CD4-positive, alpha-beta T cell treated with Interleukin-15 for 4 hours (primary cell): ENCODE data around the gene TTC28.
"Not testable (repeated sequence)": the region's sequence is repeated elsewhere in the genome, so short reads cannot be mapped to it uniquely, and the experiment has no call there.

Experiments used
- DNase-seq: peaks from one replicate; pipeline ENCODE4 v3.0.0-alpha.2; 2020; ENCODE audit warnings: low spot score

The TTC28 gene

DNA sequence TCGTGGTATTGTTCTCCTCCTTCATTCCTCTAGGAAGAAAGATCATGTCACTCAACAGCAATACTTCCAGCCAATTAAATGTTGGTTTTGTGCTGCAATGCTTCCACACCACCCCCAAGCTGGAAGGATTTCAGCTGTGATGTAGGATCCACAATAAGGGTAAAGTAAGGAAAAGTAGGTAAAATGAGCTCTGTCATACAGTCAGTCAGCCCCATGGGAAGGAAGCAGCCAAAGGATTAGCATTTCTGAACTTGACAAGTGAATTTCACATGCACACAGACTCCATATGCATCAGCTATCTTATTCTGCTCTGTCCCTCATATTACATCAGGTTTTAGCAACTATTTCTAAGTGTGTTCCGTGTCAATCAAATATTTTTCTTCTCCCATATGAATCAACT, 197.9 kb downstream of the TTC28 start:
- DNase-seq: no peak

DNA sequence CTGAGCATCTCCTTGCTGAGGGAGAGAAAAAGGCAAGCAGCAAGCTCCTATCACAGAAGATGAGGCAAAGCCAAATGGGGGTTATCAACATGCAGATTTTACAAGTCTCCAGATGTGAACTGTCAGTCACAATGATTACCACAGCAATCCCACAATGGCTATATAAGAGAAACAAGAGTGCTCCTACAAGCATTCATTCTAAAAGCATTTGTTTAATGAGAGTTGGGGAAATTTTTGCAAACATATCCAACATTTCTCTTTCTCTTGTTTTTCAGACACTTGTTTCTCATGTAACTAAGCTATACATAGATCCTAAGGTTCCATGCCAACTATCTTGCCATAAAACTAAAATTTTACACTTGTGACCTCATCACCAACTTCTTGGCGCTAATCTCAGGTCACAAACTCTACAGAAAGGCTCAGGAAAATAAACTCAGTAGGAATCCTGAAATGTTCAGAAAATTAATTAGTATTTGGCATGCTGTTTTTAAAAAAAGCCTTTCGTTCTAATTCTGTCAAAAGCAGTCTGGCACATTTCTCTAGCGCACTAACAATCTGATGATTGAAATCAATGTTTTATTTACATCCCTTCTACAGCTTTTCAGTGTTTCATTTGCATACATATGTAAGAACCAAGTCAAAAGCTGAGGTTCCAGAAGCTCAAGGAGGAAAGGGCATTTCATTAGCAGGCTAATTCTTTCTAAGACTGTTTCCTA, 199.5 kb downstream of the TTC28 start:
- DNase-seq: no peak

DNA sequence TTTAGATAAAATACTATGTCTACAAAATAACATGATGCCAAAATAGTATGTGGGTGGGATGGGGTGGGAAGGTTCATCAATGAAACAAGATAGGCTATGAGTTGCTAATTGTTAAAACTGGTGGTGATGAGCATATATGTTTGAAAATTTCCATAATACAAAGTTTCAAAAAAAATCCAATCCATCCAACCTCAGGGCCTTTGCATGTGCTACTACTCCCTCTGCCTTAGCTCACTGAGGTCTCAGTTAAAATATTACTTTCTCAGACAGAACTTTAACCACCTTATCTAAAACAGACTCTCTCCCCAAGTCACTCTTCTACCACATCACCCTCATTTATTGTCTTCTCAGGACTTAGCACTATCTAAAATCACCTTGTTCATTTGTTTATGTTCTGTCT, 201.1 kb downstream of the TTC28 start:
- no peak for DNase-seq

DNA sequence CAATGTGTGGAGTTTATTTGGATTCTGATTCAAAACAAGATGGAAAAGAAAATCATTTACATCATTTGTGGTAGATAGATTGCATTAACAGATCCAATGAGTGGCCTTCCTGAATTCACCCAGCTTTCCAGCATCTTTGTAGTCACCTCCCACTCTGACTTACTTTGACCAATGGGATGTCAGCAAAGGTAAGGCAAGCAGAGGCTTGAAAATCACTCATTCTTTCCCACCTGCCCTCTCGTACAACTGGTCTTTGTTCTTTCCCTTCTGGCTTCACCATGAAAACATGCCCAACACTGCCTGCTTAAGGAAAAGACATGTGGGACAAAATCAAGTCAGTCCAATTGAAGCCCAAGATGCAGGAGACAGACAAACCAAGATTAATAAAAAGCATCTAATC, 202.1 kb downstream of the TTC28 start:
- no peak for DNase-seq

DNA sequence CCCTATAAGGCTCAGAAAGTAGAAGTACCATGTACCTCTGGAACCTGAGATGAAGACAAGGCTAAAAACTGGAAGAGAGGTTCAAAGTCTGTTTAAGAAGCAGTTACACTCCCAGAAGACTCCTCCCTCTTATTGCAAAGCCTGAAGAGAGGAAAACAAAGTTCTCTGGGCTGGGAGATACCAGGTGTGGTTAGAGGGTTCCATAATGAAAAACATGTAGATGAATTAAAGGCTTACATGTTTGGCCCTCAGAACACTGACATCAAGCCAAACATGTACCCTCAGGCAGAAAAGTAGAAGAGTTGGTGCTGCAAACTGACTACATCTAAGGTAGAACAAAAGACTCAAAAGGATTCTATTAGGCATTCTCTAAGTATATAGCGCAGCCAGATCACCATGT, 205.3 kb downstream of the TTC28 start:
- no peak for DNase-seq

DNA sequence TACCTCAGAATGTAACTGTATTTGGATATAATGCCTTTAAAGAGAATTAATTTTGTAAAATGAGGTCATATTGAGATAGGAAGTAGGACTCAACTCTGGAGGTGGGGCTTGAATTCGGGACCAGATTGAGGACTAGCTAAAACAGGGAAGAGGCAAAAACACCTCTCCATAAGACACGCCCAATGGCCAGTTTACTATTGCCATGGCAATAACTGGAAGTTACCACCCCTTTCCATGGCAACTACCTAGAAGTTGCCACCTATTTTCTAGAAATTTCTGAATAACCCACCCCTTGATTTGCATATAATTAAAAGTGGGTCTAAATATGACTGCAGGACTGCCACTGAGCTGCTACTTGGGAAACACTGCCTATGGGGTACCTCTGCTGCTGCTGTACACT, 206.4 kb downstream of the TTC28 start:
- no peak for DNase-seq

DNA sequence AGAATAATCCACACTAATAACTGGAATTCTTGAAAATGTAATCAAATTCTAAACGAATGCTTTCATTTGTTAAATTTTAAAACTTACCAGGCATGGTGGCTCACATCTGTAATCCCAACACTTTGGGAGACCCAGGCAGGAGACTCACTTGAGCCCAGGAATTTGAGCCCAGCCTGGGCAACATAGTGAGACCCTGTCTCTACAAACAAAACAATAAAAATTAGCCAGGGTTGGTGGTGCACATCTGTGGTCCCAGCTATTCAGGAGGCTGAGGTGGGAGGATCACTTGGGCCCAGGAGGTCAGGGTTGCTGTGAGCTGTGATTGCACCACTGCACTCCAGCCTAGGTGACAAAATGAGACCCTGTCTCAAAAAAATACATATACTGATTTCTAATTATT, 212.6 kb downstream of the TTC28 start:
- DNase-seq: not testable (repeated sequence)

DNA sequence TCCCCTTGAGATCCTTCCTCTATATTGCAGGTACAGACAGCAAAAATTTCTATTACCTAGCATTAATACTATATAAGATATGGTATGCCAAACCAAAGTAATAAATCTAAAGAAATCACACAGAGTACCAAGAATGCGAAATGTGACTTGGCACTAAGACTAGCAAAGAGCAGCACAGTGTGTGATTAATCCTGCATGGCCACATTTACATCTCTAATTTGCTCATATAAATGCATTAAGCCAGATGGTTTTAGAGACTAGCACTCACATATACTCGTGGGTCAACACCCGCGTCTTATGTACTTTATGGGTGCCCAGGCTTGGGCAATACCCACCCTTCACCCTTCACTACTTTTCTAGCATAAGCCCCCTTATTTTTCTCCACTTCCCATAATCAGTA, 213.2 kb downstream of the TTC28 start:
- no peak for DNase-seq

DNA sequence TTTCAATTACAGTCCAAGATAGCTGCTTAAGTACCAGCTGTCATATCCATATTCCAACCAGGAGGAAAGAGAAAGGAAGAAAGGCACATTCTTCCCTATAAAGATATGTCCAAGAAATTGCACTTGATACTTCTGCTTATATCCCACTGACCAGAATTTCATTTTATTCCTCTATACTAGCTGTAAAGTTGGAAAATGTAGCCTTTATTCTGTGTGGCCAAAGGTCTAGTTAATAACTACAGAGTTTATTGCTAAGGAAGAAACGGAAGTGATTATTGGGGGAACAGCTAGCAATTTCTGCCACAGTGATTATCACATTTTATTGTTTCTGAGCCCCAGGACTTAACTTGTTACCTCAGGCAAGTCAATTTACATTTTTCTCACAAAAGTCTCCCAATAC, 213.8 kb downstream of the TTC28 start:
- no peak for DNase-seq

DNA sequence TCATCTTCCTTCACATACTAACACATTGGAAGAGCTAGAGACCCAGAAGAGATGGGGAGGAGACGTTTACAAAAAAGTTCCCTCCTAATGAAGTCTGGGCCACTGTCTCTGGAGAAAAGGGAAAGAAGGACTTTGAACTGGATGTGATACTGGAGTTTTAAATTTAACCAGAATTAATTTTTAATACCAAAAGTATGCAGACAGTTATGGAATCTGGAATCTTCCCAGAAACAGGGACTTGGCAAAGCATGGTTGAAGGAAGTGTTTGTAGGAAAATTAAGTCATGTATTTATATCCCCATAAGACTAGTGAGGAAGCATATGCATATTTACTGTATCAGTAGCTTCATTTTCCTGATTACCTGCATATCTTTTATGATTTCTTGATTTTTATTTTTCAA, 215.5 kb downstream of the TTC28 start:
- DNase-seq: no peak

DNA sequence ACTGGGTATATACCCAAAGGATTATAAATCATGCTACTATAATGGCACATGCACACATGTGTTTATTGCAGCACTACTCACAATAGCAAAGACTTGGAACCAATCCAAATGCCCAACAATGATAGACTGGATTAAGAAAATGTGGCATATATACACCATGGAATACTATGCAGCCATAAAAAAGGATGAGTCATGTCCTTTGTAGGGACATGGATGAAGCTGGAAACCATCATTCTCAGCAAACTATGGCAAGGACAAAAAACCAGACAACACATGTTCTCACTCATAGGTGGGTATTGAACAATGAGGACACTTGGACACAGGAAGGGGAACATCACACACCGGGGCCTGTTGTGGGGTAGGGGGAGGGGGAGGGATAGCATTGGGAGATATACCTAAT, 216.2 kb downstream of the TTC28 start:
- not testable (repeated sequence) for DNase-seq

DNA sequence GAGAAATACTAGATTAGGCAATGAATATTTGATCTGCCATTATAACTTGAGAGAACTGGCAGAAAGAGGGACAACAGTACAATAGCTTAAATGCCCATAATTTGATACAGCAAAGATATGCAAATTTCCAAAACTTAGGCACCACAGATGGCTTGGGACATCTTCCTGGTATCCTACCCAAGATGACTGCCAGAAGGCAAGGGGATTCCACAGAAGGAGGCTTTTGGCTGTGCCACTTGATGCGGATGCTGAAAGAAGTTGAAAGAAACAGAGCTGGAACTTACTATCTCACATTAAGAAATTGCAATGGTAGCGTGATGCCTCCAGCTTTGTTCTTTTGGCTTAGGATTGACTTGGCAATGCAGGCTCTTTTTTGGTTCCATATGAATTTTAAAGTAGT, 216.7 kb downstream of the TTC28 start:
- DNase-seq: no peak

DNA sequence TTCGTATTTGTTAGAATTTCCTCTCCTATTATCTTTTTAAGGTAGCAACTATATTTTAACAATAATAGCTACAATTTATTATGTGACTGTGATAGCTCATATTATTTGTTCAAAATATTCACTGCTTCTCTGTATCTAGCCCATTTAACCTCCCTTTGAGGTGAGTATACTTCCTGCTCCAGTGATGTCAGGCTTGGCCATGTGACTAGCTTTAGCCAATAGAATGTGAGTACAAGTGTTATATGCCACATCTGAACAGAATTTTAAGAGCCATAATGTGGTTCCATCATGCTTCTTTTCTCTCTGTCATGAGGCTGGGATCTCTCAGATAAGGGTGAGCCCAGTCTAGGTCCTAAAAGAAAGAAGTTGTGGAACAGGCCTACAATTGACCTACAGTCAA, 217.6 kb downstream of the TTC28 start:
- no peak for DNase-seq

DNA sequence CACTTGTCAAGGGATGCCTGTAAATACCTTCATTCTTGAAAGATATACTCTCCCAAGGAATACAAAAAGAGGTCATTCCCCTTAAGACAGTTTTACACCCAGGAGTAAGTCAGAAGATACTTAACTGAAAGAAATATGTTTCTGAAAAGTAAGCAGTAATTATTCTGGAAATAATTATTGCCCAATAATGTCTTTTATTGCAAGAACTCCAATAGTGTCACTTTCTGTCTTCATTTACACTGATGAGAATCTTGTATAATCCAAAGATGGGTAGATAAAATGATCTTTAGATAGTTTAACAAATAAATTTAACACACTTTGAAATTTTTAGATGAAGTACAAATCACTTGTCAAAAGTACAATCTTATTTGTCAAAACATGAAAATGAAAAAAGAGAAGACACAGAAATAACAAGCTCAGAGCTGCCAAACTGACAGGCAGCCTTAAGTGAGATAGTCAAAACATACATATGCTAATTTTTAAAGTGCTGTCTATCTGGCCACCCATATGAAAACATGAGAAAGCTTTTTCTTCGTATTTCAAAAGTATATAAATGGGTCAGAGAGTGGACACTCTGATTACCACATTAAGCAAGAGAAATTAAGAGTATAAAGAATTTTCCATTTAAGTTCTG, 225.1 kb downstream of the TTC28 start:
- no peak for DNase-seq

DNA sequence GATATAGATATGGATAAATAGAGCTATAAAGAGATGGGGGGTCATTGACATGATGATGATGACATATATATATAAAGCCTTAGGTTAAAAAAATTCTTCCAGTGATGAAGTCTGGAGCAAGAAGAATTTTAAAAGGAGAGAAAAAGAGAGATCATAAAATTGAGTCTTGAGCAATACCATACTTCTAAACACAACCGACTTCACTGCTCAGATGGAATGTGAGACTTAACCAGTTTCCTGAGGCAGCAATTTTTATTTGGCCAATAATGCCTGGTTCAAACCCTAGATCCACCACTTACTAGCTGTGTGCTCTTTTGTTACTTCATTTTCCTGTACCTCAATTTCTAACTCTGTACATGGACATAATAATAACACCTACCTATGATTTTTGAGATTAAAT, 229.5 kb downstream of the TTC28 start:
- no peak for DNase-seq

DNA sequence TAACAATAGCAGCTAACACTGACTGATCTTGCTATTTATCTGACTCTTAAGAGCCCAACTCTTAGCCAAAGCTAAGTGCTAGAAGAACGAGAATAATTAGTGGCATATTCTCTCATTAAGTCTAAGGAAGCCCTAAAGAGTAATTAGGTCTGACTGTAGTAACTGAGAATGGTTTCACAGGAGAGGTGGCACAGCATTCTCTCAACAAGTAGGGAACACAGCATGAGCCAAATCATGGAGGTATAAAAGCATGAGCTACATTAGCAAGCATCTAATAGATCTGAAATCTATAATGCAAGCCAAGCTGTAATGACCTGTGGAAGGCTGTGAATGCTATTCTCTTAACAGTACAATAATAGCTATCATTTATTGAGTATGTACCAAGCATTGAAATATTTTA, 230.6 kb downstream of the TTC28 start:
- DNase-seq: no peak

DNA sequence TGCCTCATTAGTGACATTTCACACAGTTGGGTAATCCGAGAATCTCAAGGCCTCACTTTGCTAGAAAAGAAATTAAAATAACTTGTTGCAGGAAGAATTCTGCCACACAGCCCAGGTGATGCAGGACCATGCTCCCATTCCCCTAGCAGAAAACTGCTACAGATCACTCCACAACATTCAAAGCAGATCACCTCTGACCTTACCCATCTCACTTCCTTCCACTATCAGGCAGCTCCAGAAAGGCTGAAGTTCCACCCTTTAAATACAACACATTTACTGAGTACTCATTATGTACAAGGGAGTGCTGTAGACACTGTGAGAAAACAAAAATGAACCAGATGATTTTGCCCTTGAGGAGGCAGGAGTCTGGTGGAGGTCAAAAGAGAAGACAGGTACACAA, 231.0 kb downstream of the TTC28 start:
- no peak for DNase-seq

DNA sequence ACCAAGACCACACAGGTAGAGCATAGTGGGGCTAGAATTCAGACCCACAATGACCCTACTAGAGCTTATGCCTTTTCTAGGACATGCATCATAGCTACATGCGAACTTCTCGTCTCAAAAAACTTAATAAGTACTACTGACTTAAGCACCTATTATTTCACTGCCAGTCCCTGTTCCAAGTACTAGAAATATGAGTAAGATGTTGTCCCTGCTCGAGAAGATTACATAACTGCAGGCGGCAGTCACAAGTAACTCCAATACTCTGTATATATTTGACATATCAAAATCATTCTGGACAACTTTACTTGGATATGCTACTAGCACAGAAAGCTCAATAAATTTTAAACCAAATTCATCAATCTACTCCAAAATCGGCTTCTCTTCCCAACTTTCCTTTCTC, 235.0 kb downstream of the TTC28 start:
- DNase-seq: no peak

DNA sequence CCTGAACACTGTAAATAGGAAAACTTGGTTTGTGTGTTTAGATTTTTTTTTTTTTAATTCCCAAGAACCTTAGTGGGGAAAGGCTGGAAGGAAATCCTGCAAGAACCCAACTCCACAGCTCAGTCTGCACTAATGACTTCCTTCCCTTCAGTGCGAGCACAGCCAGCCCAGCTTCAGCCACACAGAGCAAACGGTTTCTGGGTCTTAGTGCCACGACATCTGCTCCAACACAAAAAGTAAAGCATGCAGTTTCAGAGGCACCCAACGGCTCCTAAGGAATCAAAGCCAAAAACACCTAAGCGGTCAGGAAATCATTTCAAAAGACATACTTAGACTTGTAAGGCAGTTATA, 236.1 kb downstream of the TTC28 start:
- no peak for DNase-seq

DNA sequence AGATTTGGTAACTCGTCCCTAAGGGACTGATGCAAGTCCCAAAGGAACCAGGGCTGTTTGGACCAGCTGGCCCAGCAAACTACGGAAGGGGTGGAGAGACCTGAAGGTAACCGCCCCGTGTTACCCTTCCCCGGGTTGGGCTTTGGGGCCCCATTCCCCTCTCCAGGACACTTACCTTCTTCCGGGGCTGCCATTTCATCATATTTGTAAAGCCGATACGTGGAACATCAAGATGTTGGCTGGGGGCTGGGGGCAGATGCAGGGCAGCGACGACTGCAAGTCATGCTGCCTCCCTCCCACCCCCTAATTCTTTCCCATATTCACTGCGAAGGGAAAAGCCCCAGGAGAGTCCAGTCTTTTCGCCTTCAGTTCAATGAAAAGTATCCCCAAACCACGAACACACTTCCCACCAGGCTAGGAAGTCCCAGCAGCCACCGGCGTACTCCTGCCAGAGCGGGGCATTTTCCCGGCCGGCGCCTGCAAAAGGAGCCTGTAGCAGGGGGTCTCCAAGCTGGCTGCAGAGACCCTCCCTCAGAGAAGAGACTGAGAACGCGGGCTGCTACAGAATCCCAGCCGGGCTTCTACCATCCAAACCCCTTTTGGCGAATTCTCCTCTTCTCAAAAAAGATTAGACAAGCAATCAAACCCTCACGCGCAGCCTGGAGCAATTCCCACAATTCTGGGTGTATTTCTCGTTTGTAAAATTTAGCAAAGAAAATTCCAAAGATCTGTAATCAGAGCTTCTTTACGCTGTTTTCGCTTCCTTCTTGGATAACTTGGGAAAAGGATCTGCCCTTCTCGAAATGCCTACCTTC, 236.7 kb downstream of the TTC28 start:
- no peak for DNase-seq

DNA sequence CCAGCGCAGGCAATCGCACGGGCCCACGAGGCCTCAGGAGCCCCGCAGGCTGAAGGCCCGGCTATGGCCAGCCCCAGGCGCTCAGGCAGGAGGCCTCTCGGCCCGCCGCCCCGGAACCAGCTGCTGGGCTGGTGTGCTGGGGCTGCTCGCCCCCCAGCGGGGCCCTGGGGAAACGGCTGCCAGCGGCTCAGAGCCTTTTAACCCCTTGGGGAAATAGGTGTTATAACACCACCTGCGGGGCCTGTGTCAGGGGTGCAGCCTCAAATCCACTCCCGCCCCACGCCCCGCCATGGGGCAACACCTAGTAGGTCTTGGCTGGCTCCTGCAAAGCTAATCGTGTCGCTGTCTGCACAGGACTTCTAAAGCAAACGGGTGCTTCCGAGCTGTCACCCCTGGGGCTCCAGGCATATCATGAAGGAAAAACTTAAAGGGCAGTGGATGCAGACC, 237.4 kb downstream of the TTC28 start:
- DNase-seq: peak; percentile 23

DNA sequence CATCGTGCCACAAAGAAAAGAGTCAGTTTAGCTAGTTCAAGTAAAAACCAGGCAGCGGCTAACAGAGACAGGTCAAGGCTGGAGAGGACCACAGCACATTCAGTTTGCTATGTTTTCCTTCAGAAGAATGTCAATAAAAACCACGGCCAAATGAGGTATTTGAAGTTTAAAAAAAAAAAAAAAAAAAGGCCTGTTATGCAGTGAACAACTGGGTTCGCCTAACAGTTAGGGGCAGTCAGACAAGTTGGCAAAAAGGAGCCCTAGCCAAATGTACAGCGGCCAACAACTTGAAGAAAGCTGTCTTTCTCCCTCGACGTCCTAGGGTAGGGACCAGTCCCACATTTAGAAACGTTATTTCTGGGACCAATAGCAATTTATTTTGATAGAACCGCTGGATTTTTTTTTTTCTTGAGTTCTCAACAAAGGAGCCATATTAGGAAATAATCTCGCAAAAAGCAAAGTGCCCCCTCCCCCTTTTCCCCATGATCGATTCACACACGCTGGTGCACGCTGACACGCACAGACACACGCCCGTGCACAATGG, 237.8 kb downstream of the TTC28 start:
- no peak for DNase-seq
